Cardiac muscle cell (in vitro differentiated cells and primary cell): ENCODE data around the gene NXN. TPM values are rescaled to one million over a fixed set of nuclear protein-coding genes. Genes with fewer than 3 reads are reported as not detected.
"Not testable (repeated sequence)": the region's sequence is repeated elsewhere in the genome, so short reads cannot be mapped to it uniquely, and the experiment has no call there.

Experiments used
- DNase-seq, 2 donors: peaks; one replicate each; pipeline versions ENCODE4 v3.0.0 to v3.0.0-alpha.2; 2010 to 2017; ENCODE audit warnings: low read depth in 1 of 2, low spot score in 1 of 2
- H3K27ac ChIP-seq: fragments of 200-600 bp; sonication (generic); 2 replicates; pipeline ENCODE4 v1.5.1; 2016
- H3K27me3 ChIP-seq: fragments of 200-600 bp; sonication (generic); 2 replicates; pipeline ENCODE4 v1.6.0; 2016; ENCODE audit warnings: control low read depth
- H3K36me3 ChIP-seq: fragments of 200-600 bp; sonication (generic); 2 replicates; pipeline ENCODE4 v1.5.1; 2016; ENCODE audit warnings: control low read depth
- H3K4me1 ChIP-seq: fragments of 200-600 bp; sonication (generic); 2 replicates; pipeline ENCODE4 v1.8.1; 2017; ENCODE audit warnings: low read depth, mild to moderate bottlenecking, mixed run types
- H3K4me3 ChIP-seq: fragments of 200-600 bp; sonication (generic); 2 replicates; pipeline ENCODE4 v1.5.1; 2016; ENCODE audit warnings: mild to moderate bottlenecking
- H3K9me3 ChIP-seq: fragments of 200-600 bp; sonication (generic); 2 replicates; pipeline ENCODE4 v1.5.1; 2017; ENCODE audit warnings: low read depth, mild to moderate bottlenecking, control low read depth
- polyA plus RNA-seq: library from polyadenylated mRNA; unstranded; fragments of >200 nt; fragmentation: Nextera tagmentation; extraction: Ambion mirVana; gene quantifications from 2 replicates; pipeline ENCODE4 v1.2.1, GENCODE V29; 2016
- total RNA-seq: library from RNA; depleted of rRNA; stranded (reverse); fragments of >200 nt; gene quantifications from 2 replicates; pipeline ENCODE4 v1.2.3, GENCODE V29; 2016
- TF ChIP-seq, protein P1 (sequence below): IDR thresholded peaks from 2 replicates; pipeline ENCODE4 v1.5.1; 2012; ENCODE audit warnings: low read depth, mild to moderate bottlenecking, low read length

Gene NXN
- total and polyA plus RNA-seq, 2 experiments from 2014 or later: 120 to 122 TPM

DNA sequence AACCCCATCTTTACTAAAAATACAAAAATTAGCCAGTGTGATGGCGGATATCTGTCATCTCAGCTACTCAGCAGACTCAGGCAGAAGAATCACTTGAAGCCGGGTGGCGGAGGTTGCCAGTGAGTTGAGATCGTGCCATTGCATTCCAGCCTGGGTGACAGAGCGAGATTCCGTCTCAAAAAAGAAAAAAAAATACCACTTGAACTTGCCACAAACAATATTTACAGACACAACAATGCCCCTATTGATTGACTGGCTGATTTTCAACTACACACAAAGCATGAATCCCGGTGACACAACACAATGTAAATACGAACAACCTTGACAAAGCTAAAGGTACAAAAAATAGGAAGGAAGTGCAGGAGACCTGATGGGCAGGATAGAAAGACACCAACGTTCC, 49.3 kb downstream of the NXN start:
- no peaks in the 10 kb centered on the region for H3K27me3 ChIP-seq
- TF ChIP-seq, protein P1, sequence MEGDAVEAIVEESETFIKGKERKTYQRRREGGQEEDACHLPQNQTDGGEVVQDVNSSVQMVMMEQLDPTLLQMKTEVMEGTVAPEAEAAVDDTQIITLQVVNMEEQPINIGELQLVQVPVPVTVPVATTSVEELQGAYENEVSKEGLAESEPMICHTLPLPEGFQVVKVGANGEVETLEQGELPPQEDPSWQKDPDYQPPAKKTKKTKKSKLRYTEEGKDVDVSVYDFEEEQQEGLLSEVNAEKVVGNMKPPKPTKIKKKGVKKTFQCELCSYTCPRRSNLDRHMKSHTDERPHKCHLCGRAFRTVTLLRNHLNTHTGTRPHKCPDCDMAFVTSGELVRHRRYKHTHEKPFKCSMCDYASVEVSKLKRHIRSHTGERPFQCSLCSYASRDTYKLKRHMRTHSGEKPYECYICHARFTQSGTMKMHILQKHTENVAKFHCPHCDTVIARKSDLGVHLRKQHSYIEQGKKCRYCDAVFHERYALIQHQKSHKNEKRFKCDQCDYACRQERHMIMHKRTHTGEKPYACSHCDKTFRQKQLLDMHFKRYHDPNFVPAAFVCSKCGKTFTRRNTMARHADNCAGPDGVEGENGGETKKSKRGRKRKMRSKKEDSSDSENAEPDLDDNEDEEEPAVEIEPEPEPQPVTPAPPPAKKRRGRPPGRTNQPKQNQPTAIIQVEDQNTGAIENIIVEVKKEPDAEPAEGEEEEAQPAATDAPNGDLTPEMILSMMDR: no peak
- peaks cover 30% of the 10 kb centered on the region for H3K4me1 ChIP-seq
- no peaks in the 10 kb centered on the region for H3K9me3 ChIP-seq
- no peak overlapping the region for H3K4me3 ChIP-seq
- peak overlapping the region; percentile 12 for H3K27ac ChIP-seq
- H3K36me3 ChIP-seq: no peaks in the 10 kb centered on the region
- no peak for DNase-seq

GRCh38 chr17:929586-929985, 50.0 kb downstream of the NXN start:
- no peak overlapping the region for H3K4me3 ChIP-seq
- H3K27me3 ChIP-seq: no peaks in the 10 kb centered on the region
- peak overlapping the region; percentile 7 for H3K27ac ChIP-seq
- no peaks in the 10 kb centered on the region for H3K9me3 ChIP-seq
- no peaks in the 10 kb centered on the region for H3K36me3 ChIP-seq
- peak in 1 of 2 donors; percentile 54 for DNase-seq
- TF ChIP-seq, protein P1: no peak
- H3K4me1 ChIP-seq: peaks cover 35% of the 10 kb centered on the region

- peak overlapping the region; percentile 10 for H3K27ac ChIP-seq
- no peak overlapping the region for H3K4me3 ChIP-seq
- TF ChIP-seq, protein P1: no peak
- DNase-seq: peak in 1 of 2 donors; percentile 94
- peaks cover 28% of the 10 kb centered on the region for H3K4me1 ChIP-seq
- H3K9me3 ChIP-seq: no peaks in the 10 kb centered on the region
- H3K27me3 ChIP-seq: no peaks in the 10 kb centered on the region
- peaks cover under 1% of the 10 kb centered on the region for H3K36me3 ChIP-seq
Measured at GRCh38 chr17:927611-928461, 51.7 kb downstream of the NXN start.

DNA sequence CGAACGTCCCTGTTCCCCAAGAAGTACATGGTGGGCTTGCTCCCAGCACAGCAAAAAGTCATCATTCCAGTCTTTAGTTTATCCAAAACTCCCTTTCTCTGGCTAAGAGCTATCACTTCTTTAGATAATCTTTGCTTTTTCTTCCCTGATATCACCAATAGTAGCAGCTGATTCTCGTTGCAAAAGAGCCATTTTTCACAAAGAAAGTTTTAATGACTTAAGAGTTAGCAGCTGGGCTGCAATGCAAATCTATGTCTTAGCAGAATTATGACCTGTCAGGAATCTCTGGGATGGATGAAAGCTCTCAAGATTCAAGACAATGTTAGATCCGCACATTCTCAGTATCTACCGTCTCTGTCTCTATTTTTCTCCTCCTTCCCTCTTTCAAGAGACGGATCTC, 53.8 kb downstream of the NXN start:
- Histone ChIP-seq H3K4me3 (no peak overlapping the region), H3K27me3 (no peaks in the 10 kb centered on the region), H3K36me3 (peaks cover 3% of the 10 kb centered on the region), H3K9me3 (no peaks in the 10 kb centered on the region), H3K4me1 (peaks cover 18% of the 10 kb centered on the region), H3K27ac (peak overlapping the region; percentile 79)
- TF ChIP-seq, protein P1: no peak
- DNase-seq: peak in 1 of 2 donors; percentile 8

- peaks cover 3% of the 10 kb centered on the region for H3K36me3 ChIP-seq
- H3K4me3 ChIP-seq: no peak overlapping the region
- H3K4me1 ChIP-seq: peaks cover 18% of the 10 kb centered on the region
- peak in 1 of 2 donors; percentile 46 for DNase-seq
- TF ChIP-seq, protein P1: no peak
- H3K27me3 ChIP-seq: no peaks in the 10 kb centered on the region
- peak overlapping the region; percentile 79 for H3K27ac ChIP-seq
- H3K9me3 ChIP-seq: no peaks in the 10 kb centered on the region
Measured at GRCh38 chr17:924711-925475, 54.7 kb downstream of the NXN start.

- Histone ChIP-seq H3K27ac (peak overlapping the region; percentile 79), H3K4me1 (peaks cover 18% of the 10 kb centered on the region)
- DNase-seq, H3K4me3 ChIP-seq, H3K27me3 ChIP-seq, H3K9me3 ChIP-seq, H3K36me3 ChIP-seq: not testable (repeated sequence)
Measured at GRCh38 chr17:924306-924705, 55.3 kb downstream of the NXN start.
